Fibroblast of skin of left biceps (primary cell): ENCODE results near the gene SNRPE.
A peak's percentile ranks its signal among the peaks of the same experiment; 100 is the strongest.

ENCODE experiments used
- DNase-seq, 2 experiments: peaks; one replicate each; pipeline ENCODE4 v3.0.0-alpha.2; 2013; ENCODE audit warnings: low read depth in 2 of 2

SNRPE gene

GRCh38 chr1:203880606-203881005 lies 19.2 kb downstream of the SNRPE start:
- DNase-seq: no peak

GRCh38 chr1:203888807-203889251 lies 27.4 kb downstream of the SNRPE start:
- peak; percentile 36 to 41 for DNase-seq

- DNase-seq: no peak
These were observed 30.6 kb downstream of the SNRPE start for GRCh38 chr1:203891950-203892349.

GRCh38 chr1:203898458-203899352 lies 37.3 kb downstream of the SNRPE start:
- no peak for DNase-seq

GRCh38 chr1:203899353-203899716 lies 37.9 kb downstream of the SNRPE start:
- DNase-seq: no peak

GRCh38 chr1:203899869-203900714 lies 38.7 kb downstream of the SNRPE start:
- no peak for DNase-seq

- DNase-seq: no peak
These were observed 40.2 kb downstream of the SNRPE start for GRCh38 chr1:203901581-203901980.

GRCh38 chr1:203905275-203905674 lies 43.9 kb downstream of the SNRPE start:
- no peak for DNase-seq

- DNase-seq: peak; percentile 84 to 85
These were observed 45.5 kb downstream of the SNRPE start for GRCh38 chr1:203906932-203907331.

GRCh38 chr1:203907901-203908300 lies 46.5 kb downstream of the SNRPE start:
- DNase-seq: no peak

- DNase-seq: no peak
These were observed 50.4 kb downstream of the SNRPE start for GRCh38 chr1:203911806-203912205.

- no peak for DNase-seq
These were observed 51.7 kb downstream of the SNRPE start for GRCh38 chr1:203913073-203913521.

GRCh38 chr1:203914292-203914691 lies 52.9 kb downstream of the SNRPE start:
- DNase-seq: no peak

GRCh38 chr1:203915811-203916210 lies 54.4 kb downstream of the SNRPE start:
- no peak for DNase-seq

GRCh38 chr1:203916756-203917155 lies 55.4 kb downstream of the SNRPE start:
- no peak for DNase-seq
